H1 (cell line): ENCODE measurements around the gene TMEM272.

Experiments used
- CTCF ChIP-seq, 3 experiments: IDR thresholded peaks; 1 replicate in 2 of 3; 2 replicates in 1 of 3; pipeline versions ENCODE4 v1.5.1 to v1.6.1; 2011; ENCODE audit warnings: low read length in 3 of 3, mild to moderate bottlenecking in 3 of 3, inconsistent platforms in 2 of 3, low read depth in 1 of 3, moderate library complexity in 1 of 3; ENCODE audit not compliant: insufficient read depth in 1 of 3; ENCODE audit errors: control extremely low read depth in 1 of 3
- EZH2 ChIP-seq: fragments of 200-600 bp; sonication (generic); IDR thresholded peaks from 2 replicates; pipeline ENCODE4 v1.7.1; 2012; ENCODE audit warnings: low read depth, mild to moderate bottlenecking, moderate library complexity, low read length, inconsistent platforms; ENCODE audit not compliant: severe bottlenecking
- FOSL1 ChIP-seq: IDR thresholded peaks from 2 replicates; pipeline ENCODE4 v1.6.1; 2011; ENCODE audit warnings: mild to moderate bottlenecking, low read depth, low read length, moderate library complexity; ENCODE audit not compliant: insufficient read depth
- KDM5A ChIP-seq: fragments of 200-600 bp; IDR thresholded peaks from 2 replicates; pipeline ENCODE4 v1.7.1; 2012; ENCODE audit warnings: mild to moderate bottlenecking, low read length, inconsistent platforms, mixed read lengths
- POLR2A ChIP-seq, 2 experiments: IDR thresholded peaks; 1 replicate in 1 of 2; 2 replicates in 1 of 2; pipeline ENCODE4 v1.6.1; 2011; ENCODE audit warnings: low read depth in 2 of 2, low read length in 2 of 2, mild to moderate bottlenecking in 2 of 2; ENCODE audit errors: control extremely low read depth in 1 of 2
- POLR2AphosphoS5 ChIP-seq: IDR thresholded peaks from 2 replicates; pipeline ENCODE4 v1.6.1; 2011; ENCODE audit warnings: low read depth, low read length
- RAD21 ChIP-seq, 2 experiments: IDR thresholded peaks in 1 of 2; conservative IDR thresholded peaks in 1 of 2; 2 replicates each; pipeline ENCODE4 v1.6.1; 2011; ENCODE audit warnings: low read depth in 2 of 2, low read length in 2 of 2, improper control_type of control experiment in 1 of 2, inconsistent platforms in 1 of 2, mild to moderate bottlenecking in 1 of 2, moderate library complexity in 1 of 2
- SAP30 ChIP-seq: fragments of 300-600 bp; sonication (generic); IDR thresholded peaks from 2 replicates; pipeline ENCODE4 v1.7.1; 2012; ENCODE audit warnings: low read length, moderate library complexity, mild to moderate bottlenecking, inconsistent platforms; ENCODE audit not compliant: insufficient read depth, insufficient replicate concordance
- TCF12 ChIP-seq: IDR thresholded peaks from 2 replicates; pipeline ENCODE4 v1.6.1; 2011; ENCODE audit warnings: low read depth, mild to moderate bottlenecking, low read length
- USF2 ChIP-seq: IDR thresholded peaks from 2 replicates; pipeline ENCODE4 v1.6.1; 2011; ENCODE audit warnings: low read length, improper control_type of control experiment
- YY1 ChIP-seq: IDR thresholded peaks from 2 replicates; pipeline ENCODE4 v1.6.1; 2011; ENCODE audit warnings: low read depth, mild to moderate bottlenecking, low read length

GRCh38 chr13:51843529-51843928 is 1.4 kb downstream of the TMEM272 start:
- TF ChIP-seq POLR2AphosphoS5 (no peak), KDM5A (no peak), USF2 (no peak), CTCF (IDR thresholded peaks at IDR 0.05; ENCODE audit: control extremely low read depth in 1 of 3, insufficient read depth in 1 of 3, low read depth in 1 of 3, low read length in 3 of 3) (no peak), YY1 (no peak), POLR2A (IDR thresholded peaks at IDR 0.05; ENCODE audit: control extremely low read depth in 1 of 2, low read depth in 2 of 2, low read length in 2 of 2) (no peak), RAD21 (IDR thresholded peaks at IDR 0.05 in 1 of 2, conservative IDR thresholded peaks at IDR 0.05 in 1 of 2; ENCODE audit: low read depth in 2 of 2, low read length in 2 of 2) (no peak), SAP30 (no peak), FOSL1 (no peak), TCF12 (no peak), EZH2 (no peak)
